ENCODE results near the gene TSPAN11.

DNA sequence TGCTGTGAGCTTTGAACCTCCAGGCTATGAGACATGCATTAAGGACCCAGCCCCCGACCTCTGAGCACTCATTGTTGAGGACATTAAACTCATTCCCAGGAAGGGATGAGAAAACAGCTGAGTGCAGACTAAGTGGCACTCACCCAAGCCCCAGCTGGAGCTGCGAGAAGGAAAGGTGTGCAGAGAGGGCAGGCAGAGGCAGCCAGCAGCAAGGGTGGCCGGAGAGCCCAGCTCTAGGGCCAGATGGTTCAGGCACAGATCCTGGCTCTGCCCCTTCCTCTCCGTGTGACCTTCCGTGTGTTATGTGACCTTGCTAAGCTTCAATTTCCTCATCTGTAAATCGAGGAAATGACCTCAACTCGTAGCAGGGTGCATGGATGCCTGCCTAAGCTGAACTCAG lies 3.7 kb downstream of the TSPAN11 start:
- no peak for TF ChIP-seq CTCF (IDR thresholded peaks at IDR 0.05)
- no peak for TF ChIP-seq ZFX (IDR thresholded peaks at IDR 0.05; ENCODE audit: borderline replicate concordance)

Data from 22Rv1 (cell line).